ENCODE results near the gene AFF1.

DNA sequence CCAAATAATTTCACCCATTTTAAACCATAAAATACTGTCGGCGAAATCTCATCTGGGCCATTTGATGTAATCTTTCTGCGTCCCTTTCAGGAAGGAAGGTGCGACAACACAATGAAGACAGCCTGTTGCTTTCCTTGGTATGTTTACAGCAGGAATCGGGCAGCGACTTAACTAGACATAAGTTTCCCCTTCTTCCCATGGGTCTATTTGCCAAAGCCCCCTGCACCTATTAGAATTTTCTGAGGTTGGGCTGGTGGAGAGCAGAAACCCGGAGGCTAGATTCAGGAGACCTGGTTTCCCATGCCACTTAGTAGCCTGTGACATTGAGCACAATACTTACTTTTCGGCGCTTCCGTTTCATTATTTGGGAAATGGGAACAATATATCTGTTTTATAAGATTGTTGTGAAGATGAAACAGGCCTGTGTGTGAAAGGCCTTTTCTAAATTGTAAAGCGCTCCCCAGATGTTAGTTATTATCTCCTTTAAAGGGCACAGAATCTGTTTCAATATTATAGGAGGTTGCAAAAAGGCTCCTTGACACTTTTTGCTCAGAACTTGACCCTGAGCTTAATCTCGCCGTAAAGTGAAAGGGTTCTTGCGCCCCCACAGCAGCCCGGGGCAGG lies 552 bp upstream of the AFF1 start:
- no peak for TF ChIP-seq EZH2 (IDR thresholded peaks at IDR 0.05; ENCODE audit: borderline replicate concordance)
- no peak for TF ChIP-seq CTCF (IDR thresholded peaks at IDR 0.05; ENCODE audit: poor library complexity)
- TF ChIP-seq EZH2phosphoT487 (IDR thresholded peaks at IDR 0.05; ENCODE audit: low read depth, severe bottlenecking, unreplicated experiment) = no peak
